Right renal cortex interstitium (tissue), 3 donors: ENCODE data around the gene ALDH9A1. TPM values are rescaled to one million over a fixed set of nuclear protein-coding genes. Genes with fewer than 3 reads are reported as not detected.
"Not testable (repeated sequence)": the region's sequence is repeated elsewhere in the genome, so short reads cannot be mapped to it uniquely, and the experiment has no call there.

Source experiments
- DNase-seq, 3 donors: peaks; one replicate each; pipeline ENCODE4 v3.0.0-alpha.2; 2013; ENCODE audit warnings: low read depth in 3 of 3, low spot score in 2 of 3
- polyA plus RNA-seq, 3 donors: library from polyadenylated mRNA; unstranded; fragments of 120-200 nt; gene quantifications; one replicate each; pipeline ENCODE4 v1.2.1, GENCODE V29; 2013; ENCODE audit not compliant: insufficient read length in 3 of 3

ALDH9A1 gene
- polyA plus RNA-seq, 3 donors, result 123 to 131 (median 127) TPM

DNA sequence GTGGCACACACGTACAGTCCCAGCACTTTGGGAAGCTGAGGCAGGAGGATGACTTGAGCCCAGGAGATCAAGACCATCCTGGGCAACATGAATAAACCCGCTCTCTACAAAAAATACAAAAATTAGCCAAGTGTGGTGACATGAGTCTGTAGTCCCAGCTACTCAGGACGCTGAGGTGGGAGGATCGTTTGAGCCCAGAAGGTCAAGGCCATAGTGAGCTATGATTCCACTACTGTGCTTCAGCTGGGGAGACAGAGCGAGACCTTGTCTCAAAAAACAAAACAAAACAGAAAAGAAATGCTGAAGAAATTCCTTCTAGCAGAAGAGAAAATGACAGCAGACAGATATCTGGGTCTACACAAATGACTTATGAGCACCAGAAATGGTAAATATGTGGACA lies 10.3 kb downstream of the ALDH9A1 start:
- no peak for DNase-seq

GRCh38 chr1:165686971-165687433 lies 11.4 kb downstream of the ALDH9A1 start:
- DNase-seq, result no peak

- DNase-seq, result no peak
Measured at GRCh38 chr1:165686121-165686970, 12.0 kb downstream of the ALDH9A1 start.

GRCh38 chr1:165683848-165684485 lies 14.4 kb downstream of the ALDH9A1 start:
- no peak for DNase-seq

DNA sequence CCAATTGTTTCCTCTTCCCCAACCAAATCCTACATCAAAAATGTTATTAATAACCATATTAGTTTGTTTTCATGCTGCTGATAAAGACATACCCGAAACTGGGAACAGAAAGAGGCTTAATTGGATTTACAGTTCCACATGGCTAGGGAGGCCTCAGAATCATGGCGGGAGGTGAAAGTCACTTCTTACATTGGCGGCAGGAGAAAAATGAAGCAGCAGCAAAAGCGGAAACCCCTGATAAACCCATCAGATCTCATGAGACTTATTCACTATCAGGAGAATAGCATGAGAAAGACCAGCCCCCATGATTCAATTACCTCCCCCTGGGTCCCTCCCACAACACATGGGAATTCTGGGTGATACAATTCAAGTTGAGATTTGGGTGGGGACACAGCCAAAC lies 17.6 kb downstream of the ALDH9A1 start:
- DNase-seq, result not testable (repeated sequence)

DNA sequence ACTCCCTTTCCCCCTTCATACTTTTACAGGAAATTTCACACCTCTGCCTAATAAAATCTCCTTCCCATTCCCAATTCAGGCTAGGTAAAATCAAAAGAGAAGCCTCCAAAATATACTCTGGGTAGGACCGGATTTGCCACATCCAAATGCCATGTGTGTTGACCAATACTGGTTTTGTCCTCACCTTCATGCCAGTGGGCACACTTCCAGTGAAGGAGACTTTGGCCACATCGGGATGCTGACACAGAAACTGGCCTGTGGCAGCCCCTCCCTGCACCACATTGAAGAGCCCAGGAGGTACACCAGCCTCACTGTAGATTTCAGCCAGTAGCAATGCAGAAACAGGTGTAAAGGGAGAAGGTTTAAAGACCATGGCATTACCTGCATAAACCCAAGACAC lies 18.1 kb downstream of the ALDH9A1 start:
- no peak for DNase-seq

GRCh38 chr1:165679282-165680036 lies 18.9 kb downstream of the ALDH9A1 start:
- DNase-seq, result no peak

DNA sequence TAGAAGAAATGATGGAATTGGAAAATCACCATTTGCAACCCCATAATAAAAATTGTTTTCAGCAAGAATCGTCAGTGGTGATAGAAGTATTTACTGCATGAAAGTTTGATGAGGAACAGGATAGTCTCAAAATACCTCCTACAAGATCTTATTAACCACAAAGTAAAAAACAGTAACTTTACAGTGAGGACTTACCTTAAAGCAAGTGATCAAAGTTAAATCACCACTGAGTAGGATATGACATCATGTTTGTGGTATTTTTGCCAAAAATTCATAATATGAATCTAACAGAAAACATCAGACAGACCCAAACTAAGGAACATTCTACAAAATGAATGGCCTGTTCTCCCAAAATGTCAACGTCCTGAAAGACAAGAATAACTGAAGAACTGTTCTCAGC lies 19.9 kb downstream of the ALDH9A1 start:
- DNase-seq, result no peak

GRCh38 chr1:165675794-165676193 lies 22.6 kb downstream of the ALDH9A1 start:
- DNase-seq, result no peak

DNA sequence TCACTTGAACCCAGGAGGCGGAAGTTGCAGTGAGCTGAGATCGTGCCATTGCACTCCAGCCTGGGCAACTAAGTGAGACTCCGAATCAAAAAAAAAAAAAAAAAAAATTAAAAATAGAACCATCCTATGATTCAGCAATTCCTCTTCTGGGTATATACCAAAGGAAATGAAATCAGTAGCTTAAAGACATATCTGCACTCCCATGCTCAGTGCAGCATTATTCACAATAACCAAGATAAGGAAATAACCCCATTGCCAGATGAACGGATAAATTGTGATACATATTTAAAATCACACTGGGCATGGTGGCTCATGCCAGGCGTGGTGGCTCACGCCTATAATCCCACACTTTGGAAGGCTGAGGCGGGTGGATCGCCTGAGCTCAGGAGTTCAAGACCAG lies 23.8 kb downstream of the ALDH9A1 start:
- DNase-seq, result no peak

DNA sequence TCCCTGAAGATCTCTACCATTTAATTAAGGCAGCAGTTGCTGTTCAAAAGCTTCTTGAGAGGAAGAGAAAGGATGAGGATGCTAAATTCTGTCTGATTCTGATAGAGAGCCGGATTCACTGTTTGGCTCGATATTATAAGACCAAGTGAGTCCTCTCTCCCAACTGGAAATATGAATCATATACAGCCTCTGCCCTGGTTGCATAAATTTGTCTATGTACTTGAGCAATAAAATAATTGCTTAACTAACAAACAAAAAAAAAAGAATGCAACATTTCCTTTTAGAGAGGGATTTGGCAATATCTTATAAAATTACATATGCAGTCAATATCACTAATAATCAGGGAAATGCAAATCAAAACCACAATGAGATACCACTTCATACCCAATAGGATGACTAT lies 26.8 kb downstream of the ALDH9A1 start:
- DNase-seq, result no peak

DNA sequence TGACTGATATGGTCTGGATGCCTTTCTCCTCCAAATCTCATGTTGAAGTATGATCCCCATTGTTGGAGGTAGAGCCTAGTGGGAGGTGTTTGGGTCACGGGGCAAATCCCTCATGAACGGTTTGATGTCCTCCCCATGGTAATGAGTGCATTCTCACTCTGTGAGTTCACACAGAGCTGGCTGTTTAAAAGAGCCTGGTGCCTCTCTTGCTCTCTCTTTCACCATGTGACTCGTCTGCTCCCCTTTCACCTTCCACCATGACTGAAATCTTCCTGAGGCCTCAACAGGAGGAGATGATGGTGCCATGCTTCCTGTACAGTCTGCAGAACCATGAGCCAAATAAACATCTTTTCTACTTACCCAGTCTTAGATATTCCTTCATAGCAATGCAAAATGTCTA lies 30.2 kb downstream of the ALDH9A1 start:
- DNase-seq, result no peak

GRCh38 chr1:165666152-165666825 lies 32.1 kb downstream of the ALDH9A1 start:
- DNase-seq, result no peak

GRCh38 chr1:165662186-165662585 lies 36.2 kb downstream of the ALDH9A1 start:
- DNase-seq, result no peak

DNA sequence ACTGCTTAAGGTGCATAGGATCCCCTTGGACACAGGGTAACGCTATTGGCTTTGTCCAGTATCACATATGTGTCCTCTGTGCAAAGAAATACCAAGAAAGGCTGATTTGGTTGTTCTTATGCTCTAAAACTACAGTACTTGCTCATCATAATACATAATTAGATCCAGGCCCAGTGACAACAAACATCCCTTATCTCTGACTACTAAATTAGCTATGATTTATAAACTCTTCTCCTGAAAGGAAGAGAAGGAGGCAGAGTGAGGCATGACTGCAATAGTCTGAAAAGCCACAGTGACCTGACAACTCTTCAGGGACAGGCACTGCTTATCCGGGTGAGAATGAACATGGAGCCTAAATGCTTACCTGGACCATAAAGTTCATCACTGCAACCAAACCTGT lies 36.7 kb downstream of the ALDH9A1 start:
- no peak for DNase-seq

DNA sequence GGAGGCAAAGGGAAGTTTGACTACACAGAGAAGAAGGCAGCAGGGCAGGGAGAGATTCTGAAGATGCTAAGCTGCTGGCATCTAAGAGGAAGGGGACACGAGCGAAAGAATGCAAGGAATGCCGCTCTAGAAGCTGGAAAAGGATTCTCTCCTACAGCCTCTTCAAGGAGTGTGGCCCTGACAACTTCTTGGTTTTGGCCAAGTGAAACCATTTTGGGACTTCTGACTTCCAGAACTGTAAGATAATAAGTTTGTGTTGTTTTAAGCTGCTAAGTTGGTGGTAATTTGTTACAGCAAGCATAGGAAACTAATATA lies 38.8 kb downstream of the ALDH9A1 start:
- no peak for DNase-seq

- DNase-seq, result not testable (repeated sequence)
Measured at GRCh38 chr1:165658766-165659580, 39.4 kb downstream of the ALDH9A1 start.

- no peak for DNase-seq
Measured at GRCh38 chr1:165650981-165651625, 47.3 kb downstream of the ALDH9A1 start.

- no peak for DNase-seq
Measured at GRCh38 chr1:165648919-165649572, 49.3 kb downstream of the ALDH9A1 start.
